H9 (cell line): ENCODE measurements around the gene FRMD4B. TPM values are rescaled to one million over a fixed set of nuclear protein-coding genes. Genes with fewer than 3 reads are reported as not detected.

ENCODE experiments used
- DNase-seq: peaks from one replicate; pipeline ENCODE4 v3.0.0-alpha.2; 2017
- H2AFZ ChIP-seq: one replicate; pipeline ENCODE4 v1.6.1; 2013; ENCODE audit warnings: mild to moderate bottlenecking, low read length, control low read depth, moderate library complexity
- H2AK5ac ChIP-seq: 2 replicates; pipeline ENCODE4 v1.6.1; 2013; ENCODE audit warnings: low read length, control low read depth, mixed read lengths; ENCODE audit not compliant: insufficient read length
- H2BK120ac ChIP-seq: one replicate; pipeline ENCODE4 v1.6.1; 2013; ENCODE audit warnings: low read depth, mild to moderate bottlenecking, low read length, control low read depth, inconsistent platforms; ENCODE audit not compliant: poor library complexity, severe bottlenecking
- H2BK12ac ChIP-seq: 2 replicates; pipeline ENCODE4 v1.6.1; 2013; ENCODE audit warnings: low read length, control low read depth, mixed read lengths, low read depth; ENCODE audit not compliant: insufficient read length
- H2BK15ac ChIP-seq: 2 replicates; pipeline ENCODE4 v1.6.1; 2013; ENCODE audit warnings: low read depth, low read length, control low read depth
- H2BK20ac ChIP-seq: one replicate; pipeline ENCODE4 v1.6.1; 2013; ENCODE audit warnings: low read depth, mild to moderate bottlenecking, low read length, control low read depth, inconsistent platforms; ENCODE audit not compliant: poor library complexity, severe bottlenecking
- H2BK5ac ChIP-seq: 2 replicates; pipeline ENCODE4 v1.6.1; 2013; ENCODE audit warnings: low read length, control low read depth, mixed read lengths; ENCODE audit not compliant: insufficient read length
- H3K14ac ChIP-seq: 2 replicates; pipeline ENCODE4 v1.6.1; 2013; ENCODE audit warnings: low read length, control low read depth; ENCODE audit not compliant: insufficient read depth
- H3K18ac ChIP-seq: 2 replicates; pipeline ENCODE4 v1.6.1; 2013; ENCODE audit warnings: low read depth, mild to moderate bottlenecking, mixed read lengths, low read length, control low read depth; ENCODE audit not compliant: insufficient read length
- H3K23ac ChIP-seq: 2 replicates; pipeline ENCODE4 v1.6.1; 2013; ENCODE audit warnings: low read length, control low read depth, mixed read lengths, low read depth; ENCODE audit not compliant: insufficient read length
- H3K23me2 ChIP-seq: 2 replicates; pipeline ENCODE4 v1.6.1; 2013; ENCODE audit warnings: low read depth, mild to moderate bottlenecking, mixed read lengths, low read length, control low read depth; ENCODE audit not compliant: insufficient read length, poor library complexity, severe bottlenecking
- H3K27ac ChIP-seq: 2 replicates; pipeline ENCODE4 v1.5.1; 2013; ENCODE audit warnings: low read length, control low read depth, mixed read lengths, low read depth; ENCODE audit not compliant: insufficient read length
- H3K27me3 ChIP-seq: 2 replicates; pipeline ENCODE4 v1.6.1; 2013; ENCODE audit warnings: low read length, control low read depth, inconsistent platforms; ENCODE audit not compliant: insufficient read depth
- H3K4ac ChIP-seq: 2 replicates; pipeline ENCODE4 v1.6.1; 2013; ENCODE audit warnings: low read depth, mild to moderate bottlenecking, control low read depth, inconsistent platforms, low read length, moderate library complexity
- H3K4me1 ChIP-seq: 2 replicates; pipeline ENCODE4 v1.6.1; 2013; ENCODE audit warnings: low read length, control low read depth, inconsistent platforms; ENCODE audit not compliant: insufficient read depth
- H3K4me2 ChIP-seq: 2 replicates; pipeline ENCODE4 v1.6.1; 2013; ENCODE audit warnings: low read length, control low read depth, mixed read lengths; ENCODE audit not compliant: insufficient read length, insufficient read depth
- H3K56ac ChIP-seq: 2 replicates; pipeline ENCODE4 v1.6.1; 2013; ENCODE audit warnings: low read depth, mild to moderate bottlenecking, mixed read lengths, low read length, control low read depth; ENCODE audit not compliant: insufficient read length
- H3K79me1 ChIP-seq: 2 replicates; pipeline ENCODE4 v1.6.1; 2013; ENCODE audit warnings: low read depth, mild to moderate bottlenecking, moderate library complexity, low read length, control low read depth, inconsistent platforms; ENCODE audit not compliant: insufficient read depth, poor library complexity, severe bottlenecking
- H3K79me2 ChIP-seq: 2 replicates; pipeline ENCODE4 v1.6.1; 2013; ENCODE audit warnings: low read length, control low read depth, inconsistent platforms; ENCODE audit not compliant: insufficient read depth
- H3K9ac ChIP-seq: 2 replicates; pipeline ENCODE4 v1.6.1; 2013; ENCODE audit warnings: low read length, control low read depth, mixed read lengths; ENCODE audit not compliant: insufficient read length; ENCODE audit errors: extremely low read depth
- H3K9me3 ChIP-seq: one replicate; pipeline ENCODE4 v1.6.1; 2013; ENCODE audit warnings: low read depth, low read length, inconsistent platforms; ENCODE audit not compliant: control insufficient read depth
- H3T11ph ChIP-seq: one replicate; pipeline ENCODE4 v1.6.1; 2013; ENCODE audit warnings: mild to moderate bottlenecking, low read length, control low read depth, inconsistent platforms
- H4K20me1 ChIP-seq: one replicate; pipeline ENCODE4 v1.6.1; 2013; ENCODE audit not compliant: control insufficient read depth, insufficient read length, insufficient read depth
- H4K5ac ChIP-seq: 2 replicates; pipeline ENCODE4 v1.6.1; 2013; ENCODE audit warnings: low read depth, mild to moderate bottlenecking, mixed read lengths, low read length, control low read depth; ENCODE audit not compliant: insufficient read length
- H4K8ac ChIP-seq: replicated peaks from 2 replicates; pipeline ENCODE4 v1.6.1; 2013; ENCODE audit warnings: low read length, control low read depth, mixed read lengths, low read depth; ENCODE audit not compliant: insufficient read length
- H4K91ac ChIP-seq: 2 replicates; pipeline ENCODE4 v1.6.1; 2013; ENCODE audit warnings: low read depth, mild to moderate bottlenecking, moderate library complexity, mixed read lengths, low read length, control low read depth; ENCODE audit not compliant: insufficient read length
- H3K27ac Mint-ChIP-seq, 3 experiments: 2 replicates in 2 of 3; 3 replicates in 1 of 3; pipeline ENCODE4 v1.8.0; 2020 to 2021; ENCODE audit warnings: mixed read lengths in 3 of 3, mild to moderate bottlenecking in 1 of 3, moderate library complexity in 1 of 3
- H3K27me3 Mint-ChIP-seq: 2 replicates; pipeline ENCODE4 v1.8.0; 2021; ENCODE audit warnings: low read depth, mild to moderate bottlenecking, moderate library complexity, mixed read lengths
- H3K36me3 Mint-ChIP-seq, 3 experiments: 2 replicates in 2 of 3; 3 replicates in 1 of 3; pipeline ENCODE4 v1.8.0; 2020 to 2021; ENCODE audit warnings: low read depth in 3 of 3, mixed read lengths in 3 of 3; ENCODE audit not compliant: insufficient read depth in 1 of 3
- H3K4me1 Mint-ChIP-seq, 2 experiments: 2 replicates each; pipeline ENCODE4 v1.8.0; 2020; ENCODE audit warnings: mixed read lengths in 2 of 2
- H3K4me3 Mint-ChIP-seq, 2 experiments: 2 replicates in 1 of 2; 3 replicates in 1 of 2; pipeline ENCODE4 v1.8.0; 2020 to 2021; ENCODE audit warnings: mild to moderate bottlenecking in 2 of 2, mixed read lengths in 2 of 2, moderate library complexity in 1 of 2
- H3K9me3 Mint-ChIP-seq, 2 experiments: 2 replicates in 1 of 2; 3 replicates in 1 of 2; pipeline ENCODE4 v1.8.0; 2020; ENCODE audit warnings: mild to moderate bottlenecking in 2 of 2, mixed read lengths in 2 of 2, moderate library complexity in 1 of 2
- WGBS: extraction: QIAGEN DNeasy Blood & Tissue Kit; methylation state at CpG from one replicate; pipeline ENCODE4 v1.1.7; 2013; ENCODE audit warnings: missing lambda C conversion rate, low lambda C conversion rate, mixed read lengths; ENCODE audit not compliant: insufficient read length; ENCODE audit errors: extremely low coverage; 5-methylcytosine and 5-hydroxymethylcytosine counted together
- total RNA-seq: library from RNA; stranded (reverse); gene quantifications from 2 replicates; pipeline ENCODE4 v1.2.1, GENCODE V29; 2021
- TF ChIP-seq, protein P1 (sequence below): fragments of 200-600 bp; sonication (generic); conservative IDR thresholded peaks from 3 replicates; pipeline ENCODE4 v1.8.0; 2021; ENCODE audit warnings: antibody characterized with exemption, mild to moderate bottlenecking

FRMD4B gene
- total RNA-seq, 1 experiment from 2014 or later: 3.4 TPM

GRCh38 chr3:69413551-69414207 is 27.8 kb upstream of the FRMD4B start:
- Histone ChIP-seq H2BK20ac (no peak overlapping the region), H4K91ac (no peak overlapping the region), H2BK12ac (no peak overlapping the region), H2BK15ac (no peak overlapping the region), H2BK5ac (no peak overlapping the region), H3K79me2 (no peaks in the 10 kb centered on the region), H2AK5ac (no peak overlapping the region), H3K4ac (no peak overlapping the region), H3K23ac (no peak overlapping the region), H3K18ac (no peak overlapping the region), H4K8ac (no peak overlapping the region), H3K14ac (no peak overlapping the region), H3K27ac (no peak overlapping the region), H3K23me2 (no peaks in the 10 kb centered on the region), H3K9me3 (no peaks in the 10 kb centered on the region), H4K20me1 (no peaks in the 10 kb centered on the region), H3K79me1 (no peaks in the 10 kb centered on the region), H2BK120ac (no peak overlapping the region), H3K9ac (no peak overlapping the region), H2AFZ (no peak overlapping the region), H3K4me1 (no peaks in the 10 kb centered on the region), H4K5ac (no peak overlapping the region), H3K4me2 (no peak overlapping the region), H3T11ph (no peak overlapping the region), H3K27me3 (no peaks in the 10 kb centered on the region), H3K56ac (no peak overlapping the region)
- Mint-ChIP-seq H3K4me1 (peaks cover 4 to 5% of the 10 kb centered on the region in 2 experiments; a peak in 1 of 4 replicates), H3K9me3 (no peaks in the 10 kb centered on the region), H3K36me3 (no peaks in the 10 kb centered on the region), H3K27ac (no peak overlapping the region), H3K4me3 (no peak overlapping the region), H3K27me3 (no peaks in the 10 kb centered on the region)
- TF ChIP-seq, protein P1, sequence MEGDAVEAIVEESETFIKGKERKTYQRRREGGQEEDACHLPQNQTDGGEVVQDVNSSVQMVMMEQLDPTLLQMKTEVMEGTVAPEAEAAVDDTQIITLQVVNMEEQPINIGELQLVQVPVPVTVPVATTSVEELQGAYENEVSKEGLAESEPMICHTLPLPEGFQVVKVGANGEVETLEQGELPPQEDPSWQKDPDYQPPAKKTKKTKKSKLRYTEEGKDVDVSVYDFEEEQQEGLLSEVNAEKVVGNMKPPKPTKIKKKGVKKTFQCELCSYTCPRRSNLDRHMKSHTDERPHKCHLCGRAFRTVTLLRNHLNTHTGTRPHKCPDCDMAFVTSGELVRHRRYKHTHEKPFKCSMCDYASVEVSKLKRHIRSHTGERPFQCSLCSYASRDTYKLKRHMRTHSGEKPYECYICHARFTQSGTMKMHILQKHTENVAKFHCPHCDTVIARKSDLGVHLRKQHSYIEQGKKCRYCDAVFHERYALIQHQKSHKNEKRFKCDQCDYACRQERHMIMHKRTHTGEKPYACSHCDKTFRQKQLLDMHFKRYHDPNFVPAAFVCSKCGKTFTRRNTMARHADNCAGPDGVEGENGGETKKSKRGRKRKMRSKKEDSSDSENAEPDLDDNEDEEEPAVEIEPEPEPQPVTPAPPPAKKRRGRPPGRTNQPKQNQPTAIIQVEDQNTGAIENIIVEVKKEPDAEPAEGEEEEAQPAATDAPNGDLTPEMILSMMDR: no peak
- no peak for DNase-seq
- WGBS: no CpG with 5 or more reads among the region's 9 CpGs
